SK-N-SH (cell line): Measurements from ENCODE around the gene BNIP1.

Source experiments
- MXI1 ChIP-seq: IDR thresholded peaks from 2 replicates; pipeline ENCODE4 v1.6.1; 2012; ENCODE audit warnings: mild to moderate bottlenecking, low read depth, low read length, improper control_type of control experiment
- POLR2AphosphoS5 ChIP-seq: IDR thresholded peaks from 2 replicates; pipeline ENCODE4 v1.6.1; 2012; ENCODE audit warnings: low read depth, low read length
- TCF12 ChIP-seq: IDR thresholded peaks from 2 replicates; pipeline ENCODE4 v1.4.0; 2012
- YY1 ChIP-seq: IDR thresholded peaks from 2 replicates; pipeline ENCODE4 v1.4.0; 2012; ENCODE audit warnings: low read depth, mild to moderate bottlenecking
- TF ChIP-seq, protein P1 (sequence below): IDR thresholded peaks from 2 replicates; pipeline ENCODE4 v1.6.1; 2012; ENCODE audit warnings: mild to moderate bottlenecking, low read depth, low read length, moderate library complexity
- TF ChIP-seq, protein P2 (sequence below): fragments of 200-600 bp; sonication (generic); IDR thresholded peaks from 2 replicates; pipeline ENCODE4 v1.6.1; 2017; ENCODE audit warnings: antibody characterized with exemption, mild to moderate bottlenecking, moderate library complexity
- TF ChIP-seq, protein P3 (sequence below): IDR thresholded peaks from 2 replicates; pipeline ENCODE4 v1.4.0; 2012; ENCODE audit warnings: low read depth, borderline replicate concordance

DNA sequence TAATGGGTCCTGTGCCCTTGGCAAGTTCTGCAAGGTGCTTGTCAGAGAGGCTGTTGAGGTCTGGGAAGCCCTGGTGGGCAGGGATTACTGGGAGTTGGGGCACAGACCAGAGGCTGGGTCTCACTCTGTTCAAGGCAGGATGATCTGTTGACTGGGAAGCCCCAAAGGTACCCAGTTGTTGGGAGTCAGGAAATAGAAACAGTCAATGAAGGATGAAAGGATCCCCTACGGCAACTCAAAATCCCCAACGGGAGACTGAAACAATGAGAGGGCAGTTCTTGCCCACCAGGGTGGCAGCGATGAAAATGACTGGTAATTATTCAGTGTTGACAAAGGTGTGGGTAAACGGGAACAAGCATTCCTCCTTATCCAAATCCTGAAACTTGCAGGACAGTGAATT is 31.2 kb downstream of the BNIP1 start:
- TF ChIP-seq, protein P1, sequence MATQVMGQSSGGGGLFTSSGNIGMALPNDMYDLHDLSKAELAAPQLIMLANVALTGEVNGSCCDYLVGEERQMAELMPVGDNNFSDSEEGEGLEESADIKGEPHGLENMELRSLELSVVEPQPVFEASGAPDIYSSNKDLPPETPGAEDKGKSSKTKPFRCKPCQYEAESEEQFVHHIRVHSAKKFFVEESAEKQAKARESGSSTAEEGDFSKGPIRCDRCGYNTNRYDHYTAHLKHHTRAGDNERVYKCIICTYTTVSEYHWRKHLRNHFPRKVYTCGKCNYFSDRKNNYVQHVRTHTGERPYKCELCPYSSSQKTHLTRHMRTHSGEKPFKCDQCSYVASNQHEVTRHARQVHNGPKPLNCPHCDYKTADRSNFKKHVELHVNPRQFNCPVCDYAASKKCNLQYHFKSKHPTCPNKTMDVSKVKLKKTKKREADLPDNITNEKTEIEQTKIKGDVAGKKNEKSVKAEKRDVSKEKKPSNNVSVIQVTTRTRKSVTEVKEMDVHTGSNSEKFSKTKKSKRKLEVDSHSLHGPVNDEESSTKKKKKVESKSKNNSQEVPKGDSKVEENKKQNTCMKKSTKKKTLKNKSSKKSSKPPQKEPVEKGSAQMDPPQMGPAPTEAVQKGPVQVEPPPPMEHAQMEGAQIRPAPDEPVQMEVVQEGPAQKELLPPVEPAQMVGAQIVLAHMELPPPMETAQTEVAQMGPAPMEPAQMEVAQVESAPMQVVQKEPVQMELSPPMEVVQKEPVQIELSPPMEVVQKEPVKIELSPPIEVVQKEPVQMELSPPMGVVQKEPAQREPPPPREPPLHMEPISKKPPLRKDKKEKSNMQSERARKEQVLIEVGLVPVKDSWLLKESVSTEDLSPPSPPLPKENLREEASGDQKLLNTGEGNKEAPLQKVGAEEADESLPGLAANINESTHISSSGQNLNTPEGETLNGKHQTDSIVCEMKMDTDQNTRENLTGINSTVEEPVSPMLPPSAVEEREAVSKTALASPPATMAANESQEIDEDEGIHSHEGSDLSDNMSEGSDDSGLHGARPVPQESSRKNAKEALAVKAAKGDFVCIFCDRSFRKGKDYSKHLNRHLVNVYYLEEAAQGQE, result no peak
- TF ChIP-seq, protein P2, sequence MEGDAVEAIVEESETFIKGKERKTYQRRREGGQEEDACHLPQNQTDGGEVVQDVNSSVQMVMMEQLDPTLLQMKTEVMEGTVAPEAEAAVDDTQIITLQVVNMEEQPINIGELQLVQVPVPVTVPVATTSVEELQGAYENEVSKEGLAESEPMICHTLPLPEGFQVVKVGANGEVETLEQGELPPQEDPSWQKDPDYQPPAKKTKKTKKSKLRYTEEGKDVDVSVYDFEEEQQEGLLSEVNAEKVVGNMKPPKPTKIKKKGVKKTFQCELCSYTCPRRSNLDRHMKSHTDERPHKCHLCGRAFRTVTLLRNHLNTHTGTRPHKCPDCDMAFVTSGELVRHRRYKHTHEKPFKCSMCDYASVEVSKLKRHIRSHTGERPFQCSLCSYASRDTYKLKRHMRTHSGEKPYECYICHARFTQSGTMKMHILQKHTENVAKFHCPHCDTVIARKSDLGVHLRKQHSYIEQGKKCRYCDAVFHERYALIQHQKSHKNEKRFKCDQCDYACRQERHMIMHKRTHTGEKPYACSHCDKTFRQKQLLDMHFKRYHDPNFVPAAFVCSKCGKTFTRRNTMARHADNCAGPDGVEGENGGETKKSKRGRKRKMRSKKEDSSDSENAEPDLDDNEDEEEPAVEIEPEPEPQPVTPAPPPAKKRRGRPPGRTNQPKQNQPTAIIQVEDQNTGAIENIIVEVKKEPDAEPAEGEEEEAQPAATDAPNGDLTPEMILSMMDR, result no peak
- TF ChIP-seq TCF12 (no peak), MXI1 (no peak), POLR2AphosphoS5 (no peak), YY1 (no peak)
- TF ChIP-seq, protein P3, sequence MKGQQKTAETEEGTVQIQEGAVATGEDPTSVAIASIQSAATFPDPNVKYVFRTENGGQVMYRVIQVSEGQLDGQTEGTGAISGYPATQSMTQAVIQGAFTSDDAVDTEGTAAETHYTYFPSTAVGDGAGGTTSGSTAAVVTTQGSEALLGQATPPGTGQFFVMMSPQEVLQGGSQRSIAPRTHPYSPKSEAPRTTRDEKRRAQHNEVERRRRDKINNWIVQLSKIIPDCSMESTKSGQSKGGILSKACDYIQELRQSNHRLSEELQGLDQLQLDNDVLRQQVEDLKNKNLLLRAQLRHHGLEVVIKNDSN, result no peak
